HepG2 (cell line): ENCODE results near the gene MAIP1. TPM values are rescaled to one million over a fixed set of nuclear protein-coding genes. Genes with fewer than 3 reads are reported as not detected.

ENCODE experiments used
- ATAC-seq: fragments of 200-7000 bp; cut with Tn5 transposase; 3 replicates; pipeline ENCODE4 v1.9.1; 2020; ENCODE audit warnings: mild to moderate bottlenecking, moderate library complexity
- BruUV-seq: library from RNA; stranded (reverse); fragments of 400-500 nt; replicated peaks from 2 replicates; lab custom pipeline; 2021; lab: Mats Ljungman, UMichigan
- CTCF ChIA-PET: fragments of 300-600 bp; formaldehyde crosslinking; extraction: SDS; loops from one replicate; lab custom pipeline; 2021; ENCODE audit warnings: low total read pairs, inconsistent platforms, low intra/inter-chr PET ratio; lab: Yijun Ruan, JAX
- POLR2A ChIA-PET: fragments of 350-600 bp; sonication (Branson Sonifier 250); formaldehyde crosslinking; loops from one replicate; lab custom pipeline; 2020; ENCODE audit warnings: antibody characterized with exemption, inconsistent platforms; lab: Yijun Ruan, JAX
- DNase-seq: peaks from one replicate; pipeline ENCODE4 v3.0.0-alpha.2; 2015; ENCODE audit warnings: low spot score
- FAIRE-seq: peaks from 3 replicates; lab custom pipeline; 2011; peaks lifted over from hg19 to GRCh38; lab: Jason Lieb, UNC
- H2AFZ ChIP-seq: one replicate; pipeline ENCODE4 v1.6.1; 2011; ENCODE audit warnings: low read length, inconsistent platforms
- H3K27ac ChIP-seq: fragments of 300-600 bp; 3 replicates; pipeline ENCODE4 v1.8.0; 2011; ENCODE audit warnings: mixed run types, mild to moderate bottlenecking, mixed read lengths, low read length, inconsistent platforms; ENCODE audit not compliant: insufficient read depth; ENCODE audit errors: extremely low read length
- H3K27me3 ChIP-seq, 2 experiments: fragments of 200-600 bp in 1 of 2; 2 replicates in 1 of 2; 3 replicates in 1 of 2; pipeline versions ENCODE4 v1.6.0 to v1.8.0; 2011; ENCODE audit warnings: low read length in 2 of 2, mild to moderate bottlenecking in 2 of 2, moderate library complexity in 2 of 2, inconsistent platforms in 1 of 2; ENCODE audit not compliant: insufficient read depth in 2 of 2, control insufficient read depth in 1 of 2
- H3K36me3 ChIP-seq, 2 experiments: fragments of 200-600 bp in 1 of 2; replicated peaks in 1 of 2; 2 replicates in 1 of 2; 3 replicates in 1 of 2; pipeline versions ENCODE4 v1.5.1 to v1.8.0; 2011; ENCODE audit warnings: low read length in 2 of 2, inconsistent platforms in 1 of 2; ENCODE audit not compliant: insufficient read depth in 2 of 2, control insufficient read depth in 1 of 2
- H3K4me1 ChIP-seq: 2 replicates; pipeline ENCODE4 v1.5.1; 2012; ENCODE audit warnings: low read length, inconsistent platforms; ENCODE audit not compliant: insufficient read depth
- H3K4me2 ChIP-seq: 2 replicates; pipeline ENCODE4 v1.6.0; 2011; ENCODE audit warnings: low read depth, low read length, inconsistent platforms
- H3K4me3 ChIP-seq, 3 experiments: fragments of 200-600 bp in 1 of 3; sonication (generic), shearing (Covaris generic) in 1 of 3; replicated peaks in 1 of 3; 2 replicates each; pipeline ENCODE4 v1.5.1; 2011 to 2016; ENCODE audit warnings: low read length in 3 of 3, inconsistent platforms in 2 of 3, low read depth in 2 of 3, mild to moderate bottlenecking in 2 of 3, control low read depth in 1 of 3, mixed read lengths in 1 of 3; ENCODE audit not compliant: insufficient read depth in 1 of 3
- H3K79me2 ChIP-seq: one replicate; pipeline ENCODE4 v1.6.1; 2011; ENCODE audit warnings: low read length, inconsistent platforms; ENCODE audit not compliant: insufficient read depth
- H3K9ac ChIP-seq: 2 replicates; pipeline ENCODE4 v1.6.0; 2011; ENCODE audit warnings: mild to moderate bottlenecking, low read depth, low read length, inconsistent platforms; ENCODE audit not compliant: insufficient read depth
- H3K9me3 ChIP-seq: 2 replicates; pipeline ENCODE4 v1.5.1; 2012; ENCODE audit warnings: mild to moderate bottlenecking, low read length
- H4K20me1 ChIP-seq: 2 replicates; pipeline ENCODE4 v1.6.0; 2011; ENCODE audit warnings: inconsistent platforms, mild to moderate bottlenecking, low read length, moderate library complexity; ENCODE audit not compliant: insufficient read depth
- ATM ChIP-seq: fragments of 450-650 bp; IDR thresholded peaks from 2 replicates; pipeline ENCODE4 v1.7.1; 2017; ENCODE audit warnings: mild to moderate bottlenecking, borderline replicate concordance
- CREM ChIP-seq, 2 experiments: sonication (generic) in 1 of 2; formaldehyde crosslinking in 1 of 2; IDR thresholded peaks; 2 replicates each; pipeline versions ENCODE4 v1.4.0 to v1.6.1; 2016 to 2020; ENCODE audit warnings: antibody characterized with exemption in 1 of 2, mild to moderate bottlenecking in 1 of 2, missing genetic modification reagents in 1 of 2
- MTA1 ChIP-seq: sonication (generic); formaldehyde crosslinking; IDR thresholded peaks from 2 replicates; pipeline ENCODE4 v1.4.0; 2020; ENCODE audit warnings: missing genetic modification reagents, mild to moderate bottlenecking, borderline replicate concordance
- SOX5 ChIP-seq: IDR thresholded peaks from 2 replicates; pipeline ENCODE4 v1.6.1; 2016; ENCODE audit warnings: borderline replicate concordance
- ZSCAN22 ChIP-seq: sonication (generic); formaldehyde crosslinking; IDR thresholded peaks from 2 replicates; pipeline ENCODE4 v1.4.0; 2020; ENCODE audit warnings: mild to moderate bottlenecking, missing genetic modification reagents
- WGBS: methylation state at CpG from one replicate; pipeline ENCODE4 v1.1.6; 2017; ENCODE audit warnings: low lambda C conversion rate; 5-methylcytosine and 5-hydroxymethylcytosine counted together
- in situ Hi-C: cut with HindIII; loops from 2 replicates; pipeline ENCODE4 v1.10.0; 2017; ENCODE audit warnings: low pct_unique_long_range_greater_than_20kb; ENCODE audit not compliant: extremely low pct_ligation_motif_present
- intact Hi-C: fragments of 100-400 bp; cut with micrococcal nuclease; formaldehyde crosslinking; loops from one replicate; pipeline ENCODE4 v1.10.0; 2022; ENCODE audit not compliant: unreplicated experiment
- polyA plus RNA-seq, 8 experiments: library from polyadenylated mRNA; depleted of rRNA in 3 of 8; stranded (reverse) in 7 of 8; unstranded in 1 of 8; fragments of >200 nt; fragmentation: Illumina TruSeq in 4 of 8; extraction: Trizol in 4 of 8; gene quantifications; 2 replicates each; pipeline versions ENCODE4 v1.2.1 to v1.2.3, GENCODE V29; 2011 to 2016; ENCODE audit warnings: low read depth in 4 of 8, missing spikeins in 1 of 8, mixed read lengths in 1 of 8; ENCODE audit not compliant: insufficient read depth in 1 of 8
- total RNA-seq, 5 experiments: library from RNA; depleted of rRNA; stranded (reverse); fragments of >200 nt; fragmentation: Illumina TruSeq; extraction: Trizol; gene quantifications; 2 replicates each; pipeline ENCODE4 v1.2.3, GENCODE V29; 2016; ENCODE audit warnings: low read depth in 1 of 5
- TF ChIP-seq, protein P1 (sequence below): sonication (generic); formaldehyde crosslinking; IDR thresholded peaks from 2 replicates; pipeline ENCODE4 v1.8.0; 2022; ENCODE audit warnings: low read depth, missing genetic modification reagents
- TF ChIP-seq, protein P2 (sequence below): sonication (generic); formaldehyde crosslinking; IDR thresholded peaks from 2 replicates; pipeline ENCODE4 v1.4.0; 2020; ENCODE audit warnings: mild to moderate bottlenecking, missing genetic modification reagents
- TF ChIP-seq, protein P3 (sequence below): sonication (generic); formaldehyde crosslinking; IDR thresholded peaks from 2 replicates; pipeline ENCODE4 v1.5.0; 2020; ENCODE audit warnings: missing genetic modification reagents
- TF ChIP-seq, protein P4 (sequence below): sonication (generic); formaldehyde crosslinking; IDR thresholded peaks from 2 replicates; pipeline ENCODE4 v1.4.0; 2020; ENCODE audit warnings: low read depth, mild to moderate bottlenecking, missing genetic modification reagents

The MAIP1 gene
- total and polyA plus RNA-seq, 2 of the 13 experiments (the other 11 are each of a cell fraction or from before 2014, with no cell fraction given), result 22.3 to 72.9 TPM

DNA sequence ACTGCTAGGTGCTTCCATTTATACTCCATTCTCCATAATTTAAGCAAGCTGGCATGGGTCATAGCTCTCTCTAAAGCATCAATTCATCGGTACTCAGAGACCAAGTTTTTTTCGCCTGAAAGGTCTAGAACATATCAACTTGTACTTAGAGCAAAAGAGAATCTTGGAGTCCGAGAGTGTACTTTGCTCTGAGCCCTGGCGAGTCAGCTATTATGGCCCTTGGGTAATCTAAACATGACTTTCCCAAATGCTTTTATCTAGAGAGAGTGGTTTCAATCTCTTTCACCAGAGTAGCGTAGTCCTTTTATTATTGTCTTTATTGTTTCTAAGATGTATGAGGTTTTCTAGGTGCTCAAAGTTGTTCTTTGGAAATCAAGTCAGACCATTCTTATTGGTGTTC, 34.4 kb downstream of the MAIP1 start:
- H3K4me1 ChIP-seq, result peaks cover 9% of the 10 kb centered on the region
- 27% methylated on average over 5 of the region's 5 CpGs for WGBS
- CTCF ChIA-PET, result no interaction called here
- in situ Hi-C loops, result loop anchor here (10.0 kb wide), 1 partner anchor 315 kb away; the partner anchor contains the start of gene SPATS2L
- H3K36me3 ChIP-seq, result no peaks in the 10 kb centered on the region
- no peak overlapping the region for H3K4me2 ChIP-seq
- no peak overlapping the region for H3K27ac ChIP-seq
- H3K79me2 ChIP-seq, result no peaks in the 10 kb centered on the region
- ATAC-seq (peak; percentile 40; the same call in 2 of the 3 replicates), DNase-seq (no peak), FAIRE-seq (no peak)
- H3K4me3 ChIP-seq, result no peak overlapping the region
- no peak overlapping the region for H2AFZ ChIP-seq
- intact Hi-C loops, result loop anchor here (5.0 to 10.0 kb wide), 4 partner anchors 87 to 415 kb away; no protein-coding TSS in a partner anchor
- no TSS peak for BruUV-seq
- TF ChIP-seq SOX5 (CRISPR knock-in tag) (no peak), ATM (no peak), CREM (IDR thresholded peaks at IDR 0.05) (no peak), CREM (CRISPR knock-in tag; IDR thresholded peaks at IDR 0.05) (no peak), ZSCAN22 (no peak), MTA1 (CRISPR knock-in tag) (no peak)
- TF ChIP-seq, protein P1, sequence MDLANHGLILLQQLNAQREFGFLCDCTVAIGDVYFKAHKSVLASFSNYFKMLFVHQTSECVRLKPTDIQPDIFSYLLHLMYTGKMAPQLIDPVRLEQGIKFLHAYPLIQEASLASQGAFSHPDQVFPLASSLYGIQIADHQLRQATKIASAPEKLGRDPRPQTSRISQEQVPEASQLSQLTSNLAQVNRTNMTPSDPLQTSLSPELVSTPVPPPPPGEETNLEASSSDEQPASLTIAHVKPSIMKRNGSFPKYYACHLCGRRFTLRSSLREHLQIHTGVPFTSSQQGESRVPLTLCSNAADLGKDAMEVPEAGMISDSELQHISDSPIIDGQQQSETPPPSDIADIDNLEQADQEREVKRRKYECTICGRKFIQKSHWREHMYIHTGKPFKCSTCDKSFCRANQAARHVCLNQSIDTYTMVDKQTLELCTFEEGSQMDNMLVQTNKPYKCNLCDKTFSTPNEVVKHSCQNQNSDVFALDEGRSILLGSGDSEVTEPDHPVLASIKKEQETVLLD (CRISPR knock-in tag), result no peak
- TF ChIP-seq, protein P2, sequence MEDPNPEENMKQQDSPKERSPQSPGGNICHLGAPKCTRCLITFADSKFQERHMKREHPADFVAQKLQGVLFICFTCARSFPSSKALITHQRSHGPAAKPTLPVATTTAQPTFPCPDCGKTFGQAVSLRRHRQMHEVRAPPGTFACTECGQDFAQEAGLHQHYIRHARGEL (CRISPR knock-in tag), result no peak
- TF ChIP-seq, protein P3, sequence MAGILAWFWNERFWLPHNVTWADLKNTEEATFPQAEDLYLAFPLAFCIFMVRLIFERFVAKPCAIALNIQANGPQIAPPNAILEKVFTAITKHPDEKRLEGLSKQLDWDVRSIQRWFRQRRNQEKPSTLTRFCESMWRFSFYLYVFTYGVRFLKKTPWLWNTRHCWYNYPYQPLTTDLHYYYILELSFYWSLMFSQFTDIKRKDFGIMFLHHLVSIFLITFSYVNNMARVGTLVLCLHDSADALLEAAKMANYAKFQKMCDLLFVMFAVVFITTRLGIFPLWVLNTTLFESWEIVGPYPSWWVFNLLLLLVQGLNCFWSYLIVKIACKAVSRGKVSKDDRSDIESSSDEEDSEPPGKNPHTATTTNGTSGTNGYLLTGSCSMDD, result no peak
- TF ChIP-seq, protein P4, sequence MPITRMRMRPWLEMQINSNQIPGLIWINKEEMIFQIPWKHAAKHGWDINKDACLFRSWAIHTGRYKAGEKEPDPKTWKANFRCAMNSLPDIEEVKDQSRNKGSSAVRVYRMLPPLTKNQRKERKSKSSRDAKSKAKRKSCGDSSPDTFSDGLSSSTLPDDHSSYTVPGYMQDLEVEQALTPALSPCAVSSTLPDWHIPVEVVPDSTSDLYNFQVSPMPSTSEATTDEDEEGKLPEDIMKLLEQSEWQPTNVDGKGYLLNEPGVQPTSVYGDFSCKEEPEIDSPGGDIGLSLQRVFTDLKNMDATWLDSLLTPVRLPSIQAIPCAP, result no peak
- H4K20me1 ChIP-seq, result no peaks in the 10 kb centered on the region
- no peak overlapping the region for H3K9ac ChIP-seq
- POLR2A ChIA-PET, result no interaction called here
- H3K9me3 ChIP-seq, result no peaks in the 10 kb centered on the region
- H3K27me3 ChIP-seq, result 0 out of 5 replicates have a peak, but pooled peaks cover 0 to 5% of the 10 kb centered on the region in 2 experiments
